Stomach (tissue), 4 donors: ENCODE measurements around the gene MIPEP.

Experiments
- CTCF ChIP-seq, 7 experiments: fragments of 450-650 bp in 4 of 7; fragments of 200-600 bp in 3 of 7; sonication (generic) in 3 of 7; IDR thresholded peaks; one replicate each; pipeline ENCODE4 v1.5.1; 2016 to 2019; ENCODE audit warnings: antibody characterized with exemption in 7 of 7, control low read depth in 2 of 7, mild to moderate bottlenecking in 1 of 7
- EP300 ChIP-seq: sonication (generic); formaldehyde crosslinking; IDR thresholded peaks from one replicate; pipeline ENCODE4 v1.6.1; 2017; ENCODE audit warnings: antibody characterized with exemption
- POLR2A ChIP-seq, 4 donors: fragments of 450-650 bp; IDR thresholded peaks; one replicate each; pipeline ENCODE4 v1.6.1; 2016; ENCODE audit warnings: antibody characterized with exemption in 4 of 4, control low read depth in 2 of 4, mild to moderate bottlenecking in 1 of 4, moderate library complexity in 1 of 4

DNA sequence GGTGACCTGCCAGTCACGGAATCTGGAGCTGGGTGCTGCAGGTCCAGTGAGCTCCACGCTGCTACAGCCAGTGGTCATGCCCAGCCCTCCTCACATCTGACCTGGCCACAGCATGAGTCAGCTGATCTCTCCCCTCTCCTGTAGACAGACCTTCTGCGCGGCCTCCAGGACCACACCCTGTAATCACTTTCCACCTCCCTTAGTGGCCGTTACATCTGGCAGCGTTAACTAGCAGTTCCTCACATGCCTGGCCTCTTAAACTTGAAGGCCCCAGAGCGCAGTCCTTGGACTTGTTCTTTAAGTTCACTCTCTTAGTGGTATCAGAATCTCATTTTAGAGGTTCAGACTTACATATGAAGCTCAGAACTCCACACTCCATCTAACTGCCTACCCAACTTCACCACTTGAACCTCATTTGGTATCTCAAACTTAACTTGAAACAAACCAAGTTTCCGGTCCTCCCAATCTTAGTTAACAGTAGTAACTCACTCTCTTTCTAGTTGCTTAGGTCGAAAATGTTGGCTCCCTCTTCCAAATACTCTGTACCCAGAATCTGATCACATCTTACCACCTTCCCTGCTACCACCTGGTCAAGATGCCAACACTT lies 22.7 kb downstream of the MIPEP start:
- TF ChIP-seq POLR2A (IDR thresholded peaks at IDR 0.05) (no peak), EP300 (no peak), CTCF (IDR thresholded peaks at IDR 0.05) (no peak)
